ENCODE results near the gene FAM3B. TPM values are rescaled to one million over a fixed set of nuclear protein-coding genes. Genes with fewer than 3 reads are reported as not detected.

The FAM3B gene
- total RNA-seq, 4 donors from 2014 or later: 2.4 to 5.7 TPM; not detected in 2

DNA sequence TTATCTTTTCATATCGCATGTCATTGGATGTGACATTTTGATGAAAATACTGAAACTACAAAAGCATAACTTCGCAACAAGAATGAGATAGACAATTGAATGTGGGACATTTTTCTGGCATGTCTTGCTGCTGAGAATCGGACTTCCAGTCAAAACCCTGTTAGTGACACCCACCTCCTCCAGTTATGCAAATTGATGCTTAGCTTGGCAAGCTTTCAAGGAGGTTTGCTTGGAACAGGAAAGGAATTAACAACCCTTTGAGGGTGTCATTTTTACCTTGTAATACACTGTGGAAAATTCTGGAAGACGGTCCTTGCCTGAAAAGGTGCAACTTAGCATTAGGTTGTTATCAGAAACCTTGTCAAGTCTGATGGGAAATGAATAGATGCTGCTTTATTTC is 38.8 kb upstream of the FAM3B start:
- Histone ChIP-seq H3K27me3 (peaks cover 13% of the 10 kb centered on the region), H3K36me3 (no peaks in the 10 kb centered on the region), H3K27ac (no peak overlapping the region), H3K4me3 (no peak overlapping the region), H3K9me3 (no peaks in the 10 kb centered on the region), H3K4me1 (no peaks in the 10 kb centered on the region)
- TF ChIP-seq, protein P1, sequence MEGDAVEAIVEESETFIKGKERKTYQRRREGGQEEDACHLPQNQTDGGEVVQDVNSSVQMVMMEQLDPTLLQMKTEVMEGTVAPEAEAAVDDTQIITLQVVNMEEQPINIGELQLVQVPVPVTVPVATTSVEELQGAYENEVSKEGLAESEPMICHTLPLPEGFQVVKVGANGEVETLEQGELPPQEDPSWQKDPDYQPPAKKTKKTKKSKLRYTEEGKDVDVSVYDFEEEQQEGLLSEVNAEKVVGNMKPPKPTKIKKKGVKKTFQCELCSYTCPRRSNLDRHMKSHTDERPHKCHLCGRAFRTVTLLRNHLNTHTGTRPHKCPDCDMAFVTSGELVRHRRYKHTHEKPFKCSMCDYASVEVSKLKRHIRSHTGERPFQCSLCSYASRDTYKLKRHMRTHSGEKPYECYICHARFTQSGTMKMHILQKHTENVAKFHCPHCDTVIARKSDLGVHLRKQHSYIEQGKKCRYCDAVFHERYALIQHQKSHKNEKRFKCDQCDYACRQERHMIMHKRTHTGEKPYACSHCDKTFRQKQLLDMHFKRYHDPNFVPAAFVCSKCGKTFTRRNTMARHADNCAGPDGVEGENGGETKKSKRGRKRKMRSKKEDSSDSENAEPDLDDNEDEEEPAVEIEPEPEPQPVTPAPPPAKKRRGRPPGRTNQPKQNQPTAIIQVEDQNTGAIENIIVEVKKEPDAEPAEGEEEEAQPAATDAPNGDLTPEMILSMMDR (IDR thresholded peaks at IDR 0.05): no peak
- TF ChIP-seq POLR2AphosphoS5 (IDR thresholded peaks at IDR 0.05): no peak
- TF ChIP-seq POLR2A (IDR thresholded peaks at IDR 0.05): no peak
- TF ChIP-seq EP300 (IDR thresholded peaks at IDR 0.05; ENCODE audit: low read depth): no peak
- intact Hi-C loops (cut with DNase I; ENCODE audit: low total_unique reads): no loop called here
- in situ Hi-C loops (cut with MboI; ENCODE audit: low pct_ligation_motif_present in 1 of 4, low pct_unique_long_range_greater_than_20kb in 1 of 4, low sequenced_read_pairs in 3 of 4): loop anchor here in 1 of 4 donors (25.0 kb wide), 1 partner anchor 184 kb away; no protein-coding TSS in a partner anchor
- 77 to 97% methylated on average over 3 to 4 of the region's 4 CpGs for whole genome bisulfite sequencing, 2 donors (ENCODE audit: low coverage in 1 of 2)
- DNase-seq: no peak

GRCh38 chr21:41280115-41280919 is 36.3 kb upstream of the FAM3B start:
- DNase-seq: no peak
- Histone ChIP-seq H3K27me3 (peaks cover 15% of the 10 kb centered on the region), H3K4me3 (no peak overlapping the region), H3K36me3 (no peaks in the 10 kb centered on the region), H3K27ac (no peak overlapping the region), H3K4me1 (no peaks in the 10 kb centered on the region), H3K9me3 (no peaks in the 10 kb centered on the region)
- 53 to 63% methylated on average over 1 to 18 of the region's 18 CpGs for whole genome bisulfite sequencing, 2 donors (ENCODE audit: low coverage in 1 of 2)
- intact Hi-C loops (cut with DNase I; ENCODE audit: low total_unique reads) (loop anchor here (5.0 kb wide), 1 partner anchor 497 kb away; no protein-coding TSS in a partner anchor), in situ Hi-C loops (cut with MboI; ENCODE audit: low pct_ligation_motif_present in 1 of 4, low pct_unique_long_range_greater_than_20kb in 1 of 4, low sequenced_read_pairs in 3 of 4) (loop anchor here in 2 of 4 donors (10.0 to 25.0 kb wide), 2 partner anchors 182 to 184 kb away; no protein-coding TSS in a partner anchor)
- TF ChIP-seq EP300 (IDR thresholded peaks at IDR 0.05; ENCODE audit: low read depth) (no peak), POLR2A (IDR thresholded peaks at IDR 0.05) (no peak), POLR2AphosphoS5 (IDR thresholded peaks at IDR 0.05) (no peak)
- TF ChIP-seq, protein P1 (IDR thresholded peaks at IDR 0.05): no peak

GRCh38 chr21:41282412-41282811 is 34.2 kb upstream of the FAM3B start:
- Histone ChIP-seq H3K27me3 (peaks cover 15% of the 10 kb centered on the region), H3K4me3 (no peak overlapping the region), H3K9me3 (no peaks in the 10 kb centered on the region), H3K4me1 (no peaks in the 10 kb centered on the region), H3K27ac (no peak overlapping the region), H3K36me3 (no peaks in the 10 kb centered on the region)
- in situ Hi-C loops (cut with MboI; ENCODE audit: low pct_ligation_motif_present in 1 of 4, low pct_unique_long_range_greater_than_20kb in 1 of 4, low sequenced_read_pairs in 3 of 4): loop anchor here in 2 of 4 donors (10.0 to 25.0 kb wide), 2 partner anchors 180 to 182 kb away; no protein-coding TSS in a partner anchor
- intact Hi-C loops (cut with DNase I; ENCODE audit: low total_unique reads): loop anchor here (5.0 kb wide), 1 partner anchor 495 kb away; no protein-coding TSS in a partner anchor
- TF ChIP-seq, protein P1 (IDR thresholded peaks at IDR 0.05): no peak
- TF ChIP-seq EP300 (IDR thresholded peaks at IDR 0.05; ENCODE audit: low read depth) (no peak), POLR2AphosphoS5 (IDR thresholded peaks at IDR 0.05) (no peak), POLR2A (IDR thresholded peaks at IDR 0.05) (no peak)
- 49 to 73% methylated on average over 2 to 3 of the region's 3 CpGs for WGBS, 2 donors (ENCODE audit: low coverage in 1 of 2)
- no peak for DNase-seq

DNA sequence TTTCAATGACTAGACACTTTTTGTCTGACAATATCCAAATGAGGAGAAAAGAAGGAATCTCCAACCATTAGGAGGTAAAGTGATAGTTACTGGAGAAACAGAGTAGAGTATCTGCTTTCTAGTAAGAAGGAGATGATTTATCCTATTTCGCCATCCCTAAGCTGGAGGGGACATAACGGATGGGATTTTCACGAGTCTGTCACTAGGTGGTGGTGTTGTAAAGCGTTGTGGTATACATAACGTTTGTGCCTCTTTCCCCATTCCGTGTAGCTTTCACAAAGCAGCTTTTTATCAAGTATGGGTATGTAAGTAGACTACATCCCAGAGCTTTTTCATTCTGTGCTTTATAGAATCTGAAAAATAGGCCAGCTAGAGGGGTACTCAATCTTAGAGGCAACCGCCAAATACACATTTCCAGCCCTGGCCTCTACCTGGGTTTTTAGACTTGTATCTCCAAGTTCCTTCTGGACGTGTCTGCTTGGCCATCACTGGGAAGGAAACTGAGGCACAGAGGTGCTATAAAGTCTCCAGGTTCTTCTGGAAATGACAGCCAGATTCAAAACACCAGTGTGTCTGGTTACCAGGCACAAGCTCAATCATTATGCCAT is 33.3 kb upstream of the FAM3B start:
- peaks cover 15% of the 10 kb centered on the region for H3K27me3 ChIP-seq
- in situ Hi-C loops (cut with MboI; ENCODE audit: low pct_ligation_motif_present in 1 of 4, low pct_unique_long_range_greater_than_20kb in 1 of 4, low sequenced_read_pairs in 3 of 4): loop anchor here in 2 of 4 donors (10.0 to 25.0 kb wide), 2 partner anchors 179 to 181 kb away; no protein-coding TSS in a partner anchor
- no peak overlapping the region for H3K27ac ChIP-seq
- H3K4me1 ChIP-seq: no peaks in the 10 kb centered on the region
- TF ChIP-seq, protein P1 (IDR thresholded peaks at IDR 0.05): peak; percentile 69 to 87 (median 77)
- no peak for TF ChIP-seq EP300 (IDR thresholded peaks at IDR 0.05; ENCODE audit: low read depth)
- no peaks in the 10 kb centered on the region for H3K9me3 ChIP-seq
- peak; percentile 50 for DNase-seq
- H3K4me3 ChIP-seq: no peak overlapping the region
- no peaks in the 10 kb centered on the region for H3K36me3 ChIP-seq
- 10 to 21% methylated on average over 4 to 8 of the region's 8 CpGs for WGBS, 2 donors (ENCODE audit: low coverage in 1 of 2)
- intact Hi-C loops (cut with DNase I; ENCODE audit: low total_unique reads): loop anchor here (5.0 kb wide), 1 partner anchor 494 kb away; no protein-coding TSS in a partner anchor

Measured in transverse colon (tissue), 4 donors.